Liver (tissue), 3 donors: Measurements from ENCODE around the gene ZG16B.

Experiments
- EGR1 ChIP-seq, 2 donors: IDR thresholded peaks; 2 replicates each; pipeline ENCODE4 v1.6.1; 2016 to 2018; ENCODE audit warnings: antibody characterized with exemption in 2 of 2, low read depth in 2 of 2
- FOXA1 ChIP-seq: IDR thresholded peaks from 2 replicates; pipeline ENCODE4 v1.6.1; 2016; ENCODE audit warnings: antibody characterized with exemption
- GABPA ChIP-seq, 2 donors: IDR thresholded peaks in 1 of 2; conservative IDR thresholded peaks in 1 of 2; 2 replicates each; pipeline ENCODE4 v1.6.1; 2016; ENCODE audit warnings: antibody characterized with exemption in 2 of 2, mild to moderate bottlenecking in 1 of 2, moderate library complexity in 1 of 2
- HNF4G ChIP-seq: IDR thresholded peaks from 2 replicates; pipeline ENCODE4 v1.6.1; 2016; ENCODE audit warnings: antibody characterized with exemption
- JUND ChIP-seq, 2 donors: IDR thresholded peaks; 2 replicates each; pipeline ENCODE4 v1.6.1; 2016; ENCODE audit warnings: antibody characterized with exemption in 2 of 2
- RAD21 ChIP-seq, 2 donors: IDR thresholded peaks; 2 replicates each; pipeline ENCODE4 v1.6.1; 2016; ENCODE audit warnings: antibody characterized with exemption in 2 of 2, mild to moderate bottlenecking in 2 of 2
- RXRA ChIP-seq, 2 donors: IDR thresholded peaks; 2 replicates each; pipeline ENCODE4 v1.6.1; 2017 to 2018; ENCODE audit warnings: antibody characterized with exemption in 2 of 2, mild to moderate bottlenecking in 1 of 2
- SP1 ChIP-seq: IDR thresholded peaks from 2 replicates; pipeline ENCODE4 v1.6.1; 2018; ENCODE audit warnings: antibody characterized with exemption, mild to moderate bottlenecking
- TAF1 ChIP-seq: conservative IDR thresholded peaks from 2 replicates; pipeline ENCODE4 v1.6.1; 2016; ENCODE audit warnings: antibody characterized with exemption, mild to moderate bottlenecking
- YY1 ChIP-seq: IDR thresholded peaks from 2 replicates; pipeline ENCODE4 v1.6.1; 2016; ENCODE audit warnings: antibody characterized with exemption, mild to moderate bottlenecking
- TF ChIP-seq, protein P1 (sequence below): fragments of 150-350 bp; IDR thresholded peaks from 2 replicates; pipeline ENCODE4 v1.5.1; 2017; ENCODE audit warnings: improper control_type of control experiment, low read depth, low read length; ENCODE audit not compliant: missing input control
- TF ChIP-seq, protein P2 (sequence below): IDR thresholded peaks from 2 replicates; pipeline ENCODE4 v1.6.1; 2016; ENCODE audit warnings: antibody characterized with exemption, mild to moderate bottlenecking
- TF ChIP-seq, protein P3 (sequence below): IDR thresholded peaks from 2 replicates; pipeline ENCODE4 v1.6.1; 2016; ENCODE audit warnings: antibody characterized with exemption
- TF ChIP-seq, protein P4 (sequence below): IDR thresholded peaks from 2 replicates; pipeline ENCODE4 v1.6.1; 2016; ENCODE audit warnings: antibody characterized with exemption
- donor health status: healthy.
- donor health status: healthy.

DNA sequence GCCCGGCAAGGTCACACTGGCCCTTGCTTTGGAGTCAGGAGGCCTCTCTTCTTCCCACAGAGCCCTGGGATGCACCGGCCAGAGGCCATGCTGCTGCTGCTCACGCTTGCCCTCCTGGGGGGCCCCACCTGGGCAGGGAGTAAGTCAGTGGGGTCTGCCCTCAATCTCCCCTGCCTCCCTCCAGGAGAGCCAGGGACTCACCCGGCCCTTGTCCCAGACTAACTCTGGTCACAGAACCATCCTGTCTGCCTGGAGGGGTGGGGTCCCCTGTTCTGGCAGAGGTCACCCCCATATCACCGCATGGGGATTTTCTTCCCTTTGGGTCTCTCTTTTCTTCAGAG is 222 bp downstream of the ZG16B start:
- TF ChIP-seq, protein P1, sequence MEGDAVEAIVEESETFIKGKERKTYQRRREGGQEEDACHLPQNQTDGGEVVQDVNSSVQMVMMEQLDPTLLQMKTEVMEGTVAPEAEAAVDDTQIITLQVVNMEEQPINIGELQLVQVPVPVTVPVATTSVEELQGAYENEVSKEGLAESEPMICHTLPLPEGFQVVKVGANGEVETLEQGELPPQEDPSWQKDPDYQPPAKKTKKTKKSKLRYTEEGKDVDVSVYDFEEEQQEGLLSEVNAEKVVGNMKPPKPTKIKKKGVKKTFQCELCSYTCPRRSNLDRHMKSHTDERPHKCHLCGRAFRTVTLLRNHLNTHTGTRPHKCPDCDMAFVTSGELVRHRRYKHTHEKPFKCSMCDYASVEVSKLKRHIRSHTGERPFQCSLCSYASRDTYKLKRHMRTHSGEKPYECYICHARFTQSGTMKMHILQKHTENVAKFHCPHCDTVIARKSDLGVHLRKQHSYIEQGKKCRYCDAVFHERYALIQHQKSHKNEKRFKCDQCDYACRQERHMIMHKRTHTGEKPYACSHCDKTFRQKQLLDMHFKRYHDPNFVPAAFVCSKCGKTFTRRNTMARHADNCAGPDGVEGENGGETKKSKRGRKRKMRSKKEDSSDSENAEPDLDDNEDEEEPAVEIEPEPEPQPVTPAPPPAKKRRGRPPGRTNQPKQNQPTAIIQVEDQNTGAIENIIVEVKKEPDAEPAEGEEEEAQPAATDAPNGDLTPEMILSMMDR = no peak
- TF ChIP-seq GABPA (IDR thresholded peaks at IDR 0.05 in 1 of 2, conservative IDR thresholded peaks at IDR 0.05 in 1 of 2) (no peak), EGR1 (IDR thresholded peaks at IDR 0.05; ENCODE audit: low read depth in 2 of 2) (no peak), RAD21 (IDR thresholded peaks at IDR 0.05) (no peak), JUND (IDR thresholded peaks at IDR 0.05) (no peak), HNF4G (no peak), TAF1 (no peak), RXRA (IDR thresholded peaks at IDR 0.05) (no peak), YY1 (no peak), FOXA1 (no peak), SP1 (no peak)
- TF ChIP-seq, protein P2, sequence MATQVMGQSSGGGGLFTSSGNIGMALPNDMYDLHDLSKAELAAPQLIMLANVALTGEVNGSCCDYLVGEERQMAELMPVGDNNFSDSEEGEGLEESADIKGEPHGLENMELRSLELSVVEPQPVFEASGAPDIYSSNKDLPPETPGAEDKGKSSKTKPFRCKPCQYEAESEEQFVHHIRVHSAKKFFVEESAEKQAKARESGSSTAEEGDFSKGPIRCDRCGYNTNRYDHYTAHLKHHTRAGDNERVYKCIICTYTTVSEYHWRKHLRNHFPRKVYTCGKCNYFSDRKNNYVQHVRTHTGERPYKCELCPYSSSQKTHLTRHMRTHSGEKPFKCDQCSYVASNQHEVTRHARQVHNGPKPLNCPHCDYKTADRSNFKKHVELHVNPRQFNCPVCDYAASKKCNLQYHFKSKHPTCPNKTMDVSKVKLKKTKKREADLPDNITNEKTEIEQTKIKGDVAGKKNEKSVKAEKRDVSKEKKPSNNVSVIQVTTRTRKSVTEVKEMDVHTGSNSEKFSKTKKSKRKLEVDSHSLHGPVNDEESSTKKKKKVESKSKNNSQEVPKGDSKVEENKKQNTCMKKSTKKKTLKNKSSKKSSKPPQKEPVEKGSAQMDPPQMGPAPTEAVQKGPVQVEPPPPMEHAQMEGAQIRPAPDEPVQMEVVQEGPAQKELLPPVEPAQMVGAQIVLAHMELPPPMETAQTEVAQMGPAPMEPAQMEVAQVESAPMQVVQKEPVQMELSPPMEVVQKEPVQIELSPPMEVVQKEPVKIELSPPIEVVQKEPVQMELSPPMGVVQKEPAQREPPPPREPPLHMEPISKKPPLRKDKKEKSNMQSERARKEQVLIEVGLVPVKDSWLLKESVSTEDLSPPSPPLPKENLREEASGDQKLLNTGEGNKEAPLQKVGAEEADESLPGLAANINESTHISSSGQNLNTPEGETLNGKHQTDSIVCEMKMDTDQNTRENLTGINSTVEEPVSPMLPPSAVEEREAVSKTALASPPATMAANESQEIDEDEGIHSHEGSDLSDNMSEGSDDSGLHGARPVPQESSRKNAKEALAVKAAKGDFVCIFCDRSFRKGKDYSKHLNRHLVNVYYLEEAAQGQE = no peak
- TF ChIP-seq, protein P3, sequence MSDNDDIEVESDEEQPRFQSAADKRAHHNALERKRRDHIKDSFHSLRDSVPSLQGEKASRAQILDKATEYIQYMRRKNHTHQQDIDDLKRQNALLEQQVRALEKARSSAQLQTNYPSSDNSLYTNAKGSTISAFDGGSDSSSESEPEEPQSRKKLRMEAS = no peak
- TF ChIP-seq, protein P4, sequence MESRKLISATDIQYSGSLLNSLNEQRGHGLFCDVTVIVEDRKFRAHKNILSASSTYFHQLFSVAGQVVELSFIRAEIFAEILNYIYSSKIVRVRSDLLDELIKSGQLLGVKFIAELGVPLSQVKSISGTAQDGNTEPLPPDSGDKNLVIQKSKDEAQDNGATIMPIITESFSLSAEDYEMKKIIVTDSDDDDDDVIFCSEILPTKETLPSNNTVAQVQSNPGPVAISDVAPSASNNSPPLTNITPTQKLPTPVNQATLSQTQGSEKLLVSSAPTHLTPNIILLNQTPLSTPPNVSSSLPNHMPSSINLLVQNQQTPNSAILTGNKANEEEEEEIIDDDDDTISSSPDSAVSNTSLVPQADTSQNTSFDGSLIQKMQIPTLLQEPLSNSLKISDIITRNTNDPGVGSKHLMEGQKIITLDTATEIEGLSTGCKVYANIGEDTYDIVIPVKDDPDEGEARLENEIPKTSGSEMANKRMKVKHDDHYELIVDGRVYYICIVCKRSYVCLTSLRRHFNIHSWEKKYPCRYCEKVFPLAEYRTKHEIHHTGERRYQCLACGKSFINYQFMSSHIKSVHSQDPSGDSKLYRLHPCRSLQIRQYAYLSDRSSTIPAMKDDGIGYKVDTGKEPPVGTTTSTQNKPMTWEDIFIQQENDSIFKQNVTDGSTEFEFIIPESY = no peak
